H9 (cell line): ENCODE measurements around the gene XPNPEP2. TPM values are rescaled to one million over a fixed set of nuclear protein-coding genes. Genes with fewer than 3 reads are reported as not detected.

ENCODE experiments used
- DNase-seq: peaks from one replicate; pipeline ENCODE4 v3.0.0-alpha.2; 2017
- H2AFZ ChIP-seq: one replicate; pipeline ENCODE4 v1.6.1; 2013; ENCODE audit warnings: mild to moderate bottlenecking, low read length, control low read depth, moderate library complexity
- H2AK5ac ChIP-seq: 2 replicates; pipeline ENCODE4 v1.6.1; 2013; ENCODE audit warnings: low read length, control low read depth, mixed read lengths; ENCODE audit not compliant: insufficient read length
- H2BK120ac ChIP-seq: one replicate; pipeline ENCODE4 v1.6.1; 2013; ENCODE audit warnings: low read depth, mild to moderate bottlenecking, low read length, control low read depth, inconsistent platforms; ENCODE audit not compliant: poor library complexity, severe bottlenecking
- H2BK12ac ChIP-seq: 2 replicates; pipeline ENCODE4 v1.6.1; 2013; ENCODE audit warnings: low read length, control low read depth, mixed read lengths, low read depth; ENCODE audit not compliant: insufficient read length
- H2BK15ac ChIP-seq: 2 replicates; pipeline ENCODE4 v1.6.1; 2013; ENCODE audit warnings: low read depth, low read length, control low read depth
- H2BK20ac ChIP-seq: one replicate; pipeline ENCODE4 v1.6.1; 2013; ENCODE audit warnings: low read depth, mild to moderate bottlenecking, low read length, control low read depth, inconsistent platforms; ENCODE audit not compliant: poor library complexity, severe bottlenecking
- H2BK5ac ChIP-seq: 2 replicates; pipeline ENCODE4 v1.6.1; 2013; ENCODE audit warnings: low read length, control low read depth, mixed read lengths; ENCODE audit not compliant: insufficient read length
- H3K14ac ChIP-seq: 2 replicates; pipeline ENCODE4 v1.6.1; 2013; ENCODE audit warnings: low read length, control low read depth; ENCODE audit not compliant: insufficient read depth
- H3K18ac ChIP-seq: 2 replicates; pipeline ENCODE4 v1.6.1; 2013; ENCODE audit warnings: low read depth, mild to moderate bottlenecking, mixed read lengths, low read length, control low read depth; ENCODE audit not compliant: insufficient read length
- H3K23ac ChIP-seq: 2 replicates; pipeline ENCODE4 v1.6.1; 2013; ENCODE audit warnings: low read length, control low read depth, mixed read lengths, low read depth; ENCODE audit not compliant: insufficient read length
- H3K23me2 ChIP-seq: 2 replicates; pipeline ENCODE4 v1.6.1; 2013; ENCODE audit warnings: low read depth, mild to moderate bottlenecking, mixed read lengths, low read length, control low read depth; ENCODE audit not compliant: insufficient read length, poor library complexity, severe bottlenecking
- H3K27ac ChIP-seq: 2 replicates; pipeline ENCODE4 v1.5.1; 2013; ENCODE audit warnings: low read length, control low read depth, mixed read lengths, low read depth; ENCODE audit not compliant: insufficient read length
- H3K27me3 ChIP-seq: 2 replicates; pipeline ENCODE4 v1.6.1; 2013; ENCODE audit warnings: low read length, control low read depth, inconsistent platforms; ENCODE audit not compliant: insufficient read depth
- H3K4ac ChIP-seq: 2 replicates; pipeline ENCODE4 v1.6.1; 2013; ENCODE audit warnings: low read depth, mild to moderate bottlenecking, control low read depth, inconsistent platforms, low read length, moderate library complexity
- H3K4me1 ChIP-seq: 2 replicates; pipeline ENCODE4 v1.6.1; 2013; ENCODE audit warnings: low read length, control low read depth, inconsistent platforms; ENCODE audit not compliant: insufficient read depth
- H3K4me2 ChIP-seq: 2 replicates; pipeline ENCODE4 v1.6.1; 2013; ENCODE audit warnings: low read length, control low read depth, mixed read lengths; ENCODE audit not compliant: insufficient read length, insufficient read depth
- H3K56ac ChIP-seq: 2 replicates; pipeline ENCODE4 v1.6.1; 2013; ENCODE audit warnings: low read depth, mild to moderate bottlenecking, mixed read lengths, low read length, control low read depth; ENCODE audit not compliant: insufficient read length
- H3K79me1 ChIP-seq: 2 replicates; pipeline ENCODE4 v1.6.1; 2013; ENCODE audit warnings: low read depth, mild to moderate bottlenecking, moderate library complexity, low read length, control low read depth, inconsistent platforms; ENCODE audit not compliant: insufficient read depth, poor library complexity, severe bottlenecking
- H3K79me2 ChIP-seq: 2 replicates; pipeline ENCODE4 v1.6.1; 2013; ENCODE audit warnings: low read length, control low read depth, inconsistent platforms; ENCODE audit not compliant: insufficient read depth
- H3K9ac ChIP-seq: 2 replicates; pipeline ENCODE4 v1.6.1; 2013; ENCODE audit warnings: low read length, control low read depth, mixed read lengths; ENCODE audit not compliant: insufficient read length; ENCODE audit errors: extremely low read depth
- H3K9me3 ChIP-seq: one replicate; pipeline ENCODE4 v1.6.1; 2013; ENCODE audit warnings: low read depth, low read length, inconsistent platforms; ENCODE audit not compliant: control insufficient read depth
- H3T11ph ChIP-seq: one replicate; pipeline ENCODE4 v1.6.1; 2013; ENCODE audit warnings: mild to moderate bottlenecking, low read length, control low read depth, inconsistent platforms
- H4K20me1 ChIP-seq: one replicate; pipeline ENCODE4 v1.6.1; 2013; ENCODE audit not compliant: control insufficient read depth, insufficient read length, insufficient read depth
- H4K5ac ChIP-seq: 2 replicates; pipeline ENCODE4 v1.6.1; 2013; ENCODE audit warnings: low read depth, mild to moderate bottlenecking, mixed read lengths, low read length, control low read depth; ENCODE audit not compliant: insufficient read length
- H4K8ac ChIP-seq: replicated peaks from 2 replicates; pipeline ENCODE4 v1.6.1; 2013; ENCODE audit warnings: low read length, control low read depth, mixed read lengths, low read depth; ENCODE audit not compliant: insufficient read length
- H4K91ac ChIP-seq: 2 replicates; pipeline ENCODE4 v1.6.1; 2013; ENCODE audit warnings: low read depth, mild to moderate bottlenecking, moderate library complexity, mixed read lengths, low read length, control low read depth; ENCODE audit not compliant: insufficient read length
- H3K27ac Mint-ChIP-seq, 3 experiments: 2 replicates in 2 of 3; 3 replicates in 1 of 3; pipeline ENCODE4 v1.8.0; 2020 to 2021; ENCODE audit warnings: mixed read lengths in 3 of 3, mild to moderate bottlenecking in 1 of 3, moderate library complexity in 1 of 3
- H3K27me3 Mint-ChIP-seq: 2 replicates; pipeline ENCODE4 v1.8.0; 2021; ENCODE audit warnings: low read depth, mild to moderate bottlenecking, moderate library complexity, mixed read lengths
- H3K36me3 Mint-ChIP-seq, 3 experiments: 2 replicates in 2 of 3; 3 replicates in 1 of 3; pipeline ENCODE4 v1.8.0; 2020 to 2021; ENCODE audit warnings: low read depth in 3 of 3, mixed read lengths in 3 of 3; ENCODE audit not compliant: insufficient read depth in 1 of 3
- H3K4me1 Mint-ChIP-seq, 2 experiments: 2 replicates each; pipeline ENCODE4 v1.8.0; 2020; ENCODE audit warnings: mixed read lengths in 2 of 2
- H3K4me3 Mint-ChIP-seq, 2 experiments: 2 replicates in 1 of 2; 3 replicates in 1 of 2; pipeline ENCODE4 v1.8.0; 2020 to 2021; ENCODE audit warnings: mild to moderate bottlenecking in 2 of 2, mixed read lengths in 2 of 2, moderate library complexity in 1 of 2
- H3K9me3 Mint-ChIP-seq, 2 experiments: 2 replicates in 1 of 2; 3 replicates in 1 of 2; pipeline ENCODE4 v1.8.0; 2020; ENCODE audit warnings: mild to moderate bottlenecking in 2 of 2, mixed read lengths in 2 of 2, moderate library complexity in 1 of 2
- CTCF ChIP-seq: fragments of 200-600 bp; sonication (generic); conservative IDR thresholded peaks from 3 replicates; pipeline ENCODE4 v1.8.0; 2021; ENCODE audit warnings: antibody characterized with exemption, mild to moderate bottlenecking
- WGBS: extraction: QIAGEN DNeasy Blood & Tissue Kit; methylation state at CpG from one replicate; pipeline ENCODE4 v1.1.7; 2013; ENCODE audit warnings: missing lambda C conversion rate, low lambda C conversion rate, mixed read lengths; ENCODE audit not compliant: insufficient read length; ENCODE audit errors: extremely low coverage; 5-methylcytosine and 5-hydroxymethylcytosine counted together
- total RNA-seq: library from RNA; stranded (reverse); gene quantifications from 2 replicates; pipeline ENCODE4 v1.2.1, GENCODE V29; 2021

Gene XPNPEP2
- total RNA-seq, 1 experiment from 2014 or later = 0.11 TPM

GRCh38 chrX:129795584-129795983 lies 56.8 kb downstream of the XPNPEP2 start:
- no peak for DNase-seq
- H2AFZ ChIP-seq = no peak overlapping the region
- no peaks in the 10 kb centered on the region; the same call in 1 of the 2 replicates for H3K27me3 Mint-ChIP-seq

More at GRCh38 chrX:129795584-129795983, 56.8 kb downstream of the XPNPEP2 start:
- H4K91ac ChIP-seq = no peak overlapping the region
- H3K27ac ChIP-seq = no peak overlapping the region
- no peaks in the 10 kb centered on the region for H3K79me1 ChIP-seq
- H2BK20ac ChIP-seq = no peak overlapping the region
- no peak overlapping the region for H2AK5ac ChIP-seq
- H3K9me3 ChIP-seq = no peaks in the 10 kb centered on the region
- peaks cover 0 to 74% of the 10 kb centered on the region in 2 experiments; a peak in 4 of 5 replicates for H3K9me3 Mint-ChIP-seq
- no peak overlapping the region for H3K9ac ChIP-seq
- no peak overlapping the region for H3K23ac ChIP-seq
- H3K56ac ChIP-seq = no peak overlapping the region
- no peaks in the 10 kb centered on the region for H4K20me1 ChIP-seq
- H3K18ac ChIP-seq = no peak overlapping the region
- H3K27ac Mint-ChIP-seq = no peak overlapping the region
- no peak overlapping the region for H2BK5ac ChIP-seq
- H3K23me2 ChIP-seq = no peaks in the 10 kb centered on the region
- H3K36me3 Mint-ChIP-seq = peaks cover 16 to 21% (median 17%) of the 10 kb centered on the region in 3 experiments
- no peaks in the 10 kb centered on the region for H3K27me3 ChIP-seq
- H3K4me1 ChIP-seq = no peaks in the 10 kb centered on the region
- H3K4ac ChIP-seq = no peak overlapping the region
- no peak overlapping the region for H2BK15ac ChIP-seq
- no peak overlapping the region for H3K4me2 ChIP-seq
- H3K4me1 Mint-ChIP-seq = no peaks in the 10 kb centered on the region
- no peak for TF ChIP-seq CTCF
- no peak overlapping the region for H3T11ph ChIP-seq
- no peak overlapping the region for H4K5ac ChIP-seq
- no CpG with 5 or more reads among the region's 1 CpG for WGBS
- H3K14ac ChIP-seq = no peak overlapping the region
- H3K4me3 Mint-ChIP-seq = no peak overlapping the region
- H4K8ac ChIP-seq = no peak overlapping the region
- H2BK120ac ChIP-seq = no peak overlapping the region
- H2BK12ac ChIP-seq = no peak overlapping the region
- no peaks in the 10 kb centered on the region for H3K79me2 ChIP-seq
